LNCaP clone FGC (cell line): Measurements from ENCODE around the gene MTG2.
A peak's percentile ranks its signal among the peaks of the same experiment; 100 is the strongest.

Experiments used
- DNase-seq: peaks from one replicate; pipeline ENCODE4 v3.0.0-alpha.2; 2011; ENCODE audit warnings: low read depth
- H3K4me3 ChIP-seq: 2 replicates; pipeline ENCODE4 v1.5.1; 2011; ENCODE audit warnings: mild to moderate bottlenecking, low read depth, low read length, control low read depth
- CTCF ChIP-seq: IDR thresholded peaks from 2 replicates; pipeline ENCODE4 v1.5.1; 2012; ENCODE audit warnings: mild to moderate bottlenecking; ENCODE audit not compliant: control insufficient read depth, insufficient read depth; ENCODE audit errors: extremely low read depth

MTG2 gene

GRCh38 chr20:62243906-62244515 is 61.2 kb downstream of the MTG2 start:
- no peak overlapping the region for H3K4me3 ChIP-seq
- TF ChIP-seq CTCF = no peak
- no peak for DNase-seq

- TF ChIP-seq CTCF = no peak
- no peak overlapping the region for H3K4me3 ChIP-seq
- DNase-seq = no peak
These were observed 61.8 kb downstream of the MTG2 start for GRCh38 chr20:62244644-62245108.

DNA sequence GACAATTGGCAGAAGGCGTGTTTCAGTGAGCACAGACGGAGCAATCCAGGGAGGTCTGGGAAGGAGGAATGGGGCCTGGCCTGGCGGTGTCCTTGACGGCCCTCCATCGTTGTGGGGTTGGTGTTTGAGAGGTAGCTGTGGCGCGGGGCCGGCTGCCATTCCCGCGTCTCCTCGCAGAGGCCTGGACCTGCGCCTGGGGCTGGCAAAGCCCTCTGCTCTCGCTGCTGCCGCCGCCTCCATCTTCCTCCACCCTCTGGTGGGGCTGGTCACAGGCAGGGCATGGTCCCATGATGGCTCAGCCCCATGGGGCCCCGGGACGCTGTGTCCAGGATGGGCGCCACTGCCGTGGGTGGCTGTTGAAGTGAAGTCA is 63.1 kb downstream of the MTG2 start:
- TF ChIP-seq CTCF = no peak

DNA sequence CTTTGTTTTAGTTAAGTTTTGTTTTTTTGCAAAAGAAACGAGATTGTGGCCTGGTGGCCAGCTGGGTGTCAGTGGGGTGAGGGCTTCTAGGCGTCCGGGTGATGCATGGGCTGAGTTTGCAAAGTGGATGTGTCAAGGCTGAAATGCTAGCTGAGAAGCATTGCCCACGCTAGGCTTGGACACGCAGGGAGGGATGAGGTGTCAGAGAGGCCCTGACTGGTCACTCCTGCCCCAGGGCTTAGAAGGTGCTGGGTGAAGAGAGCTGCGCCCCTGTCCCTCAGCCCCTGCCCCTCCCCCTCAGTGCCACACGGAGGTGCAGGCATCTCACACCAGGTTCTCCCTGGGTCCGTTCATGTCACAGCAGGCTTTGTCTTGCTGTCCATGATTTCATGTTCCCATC is 63.6 kb downstream of the MTG2 start:
- no peak for DNase-seq
- TF ChIP-seq CTCF = no peak
- H3K4me3 ChIP-seq = no peak overlapping the region

More for the DNA sequence above, 63.1 kb downstream of the MTG2 start:
- DNase-seq = no peak
- no peak overlapping the region for H3K4me3 ChIP-seq

DNA sequence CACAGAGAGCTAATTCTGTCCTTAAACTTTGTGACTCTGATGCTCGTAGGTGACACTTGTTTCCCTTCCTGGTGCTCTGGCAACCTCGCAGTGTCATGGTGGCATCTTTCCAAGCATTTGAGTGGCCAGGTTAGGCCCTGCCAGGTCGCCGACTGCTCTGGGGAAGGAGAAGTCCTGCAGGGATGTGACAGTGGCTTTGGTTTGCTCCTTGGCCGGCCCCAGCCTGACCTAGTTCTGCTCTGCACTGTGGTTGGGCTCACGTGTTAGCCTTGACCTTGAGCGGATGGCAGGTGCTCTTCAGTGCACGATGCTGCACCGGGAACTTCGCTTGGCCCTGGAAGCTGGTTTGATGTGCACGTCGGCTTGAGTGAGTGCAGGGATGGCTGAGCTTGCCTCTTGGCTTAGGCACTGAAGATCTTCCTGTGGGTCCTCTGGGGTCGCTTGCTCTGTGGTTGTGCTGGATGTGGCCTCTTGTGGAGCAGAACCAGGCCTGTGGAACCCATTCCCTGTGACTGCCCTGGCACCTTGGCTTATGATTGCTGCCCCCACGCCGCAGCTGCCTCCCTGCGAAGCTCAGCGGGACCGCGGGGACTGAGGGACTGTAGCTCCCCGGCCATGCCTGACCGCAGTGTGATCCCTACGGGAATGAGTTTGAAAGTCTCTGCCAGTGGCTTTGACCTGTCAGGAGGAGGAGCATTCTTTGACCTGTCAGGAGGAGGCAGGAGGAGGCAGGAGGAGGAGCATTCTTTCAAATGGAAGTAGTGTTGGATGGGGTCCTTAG is 64.2 kb downstream of the MTG2 start:
- no peak for TF ChIP-seq CTCF
- H3K4me3 ChIP-seq = no peak overlapping the region

DNA sequence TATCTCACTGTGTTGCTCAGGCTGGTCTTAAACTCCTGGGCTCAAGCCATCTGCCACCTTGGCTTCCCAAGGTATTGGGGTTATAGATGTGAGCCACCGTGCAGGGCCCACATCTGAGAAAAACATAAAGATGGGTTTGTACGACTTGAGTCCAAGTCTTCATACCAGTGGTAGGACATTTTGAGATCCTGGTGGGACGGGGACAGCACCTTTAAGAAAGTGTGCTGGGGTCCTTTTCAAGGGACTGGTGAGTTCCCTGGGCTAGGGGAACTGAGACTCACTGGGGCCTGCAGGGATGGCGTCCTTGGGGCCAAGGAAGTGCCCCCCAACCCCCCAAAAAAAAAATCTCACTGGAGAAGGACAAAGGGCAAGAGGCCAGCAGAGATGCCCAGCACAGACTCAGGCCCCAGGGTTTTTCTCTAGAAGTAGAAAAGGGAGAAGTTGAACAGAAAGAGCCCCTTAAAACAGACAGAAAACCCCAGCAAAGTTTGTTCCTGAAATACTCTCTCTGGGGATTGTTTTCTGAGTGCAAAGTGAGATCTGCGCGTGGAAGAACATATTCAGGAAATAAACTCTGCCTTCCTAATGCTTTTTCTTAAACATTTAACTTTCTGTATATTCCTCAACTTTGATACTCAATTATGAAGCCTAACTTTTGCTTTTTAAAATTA is 66.2 kb downstream of the MTG2 start:
- no peak for DNase-seq
- H3K4me3 ChIP-seq = no peak overlapping the region
- no peak for TF ChIP-seq CTCF

More for the DNA sequence above, 64.2 kb downstream of the MTG2 start:
- peak; percentile 59 for DNase-seq
